ENCODE results near the gene SLCO4A1. TPM values are rescaled to one million over a fixed set of nuclear protein-coding genes. Genes with fewer than 3 reads are reported as not detected.
A peak's percentile ranks its signal among the peaks of the same experiment; 100 is the strongest.

The SLCO4A1 gene
- total and polyA plus RNA-seq, 4 donors = 4.7 to 152 (median 42.5) TPM

DNA sequence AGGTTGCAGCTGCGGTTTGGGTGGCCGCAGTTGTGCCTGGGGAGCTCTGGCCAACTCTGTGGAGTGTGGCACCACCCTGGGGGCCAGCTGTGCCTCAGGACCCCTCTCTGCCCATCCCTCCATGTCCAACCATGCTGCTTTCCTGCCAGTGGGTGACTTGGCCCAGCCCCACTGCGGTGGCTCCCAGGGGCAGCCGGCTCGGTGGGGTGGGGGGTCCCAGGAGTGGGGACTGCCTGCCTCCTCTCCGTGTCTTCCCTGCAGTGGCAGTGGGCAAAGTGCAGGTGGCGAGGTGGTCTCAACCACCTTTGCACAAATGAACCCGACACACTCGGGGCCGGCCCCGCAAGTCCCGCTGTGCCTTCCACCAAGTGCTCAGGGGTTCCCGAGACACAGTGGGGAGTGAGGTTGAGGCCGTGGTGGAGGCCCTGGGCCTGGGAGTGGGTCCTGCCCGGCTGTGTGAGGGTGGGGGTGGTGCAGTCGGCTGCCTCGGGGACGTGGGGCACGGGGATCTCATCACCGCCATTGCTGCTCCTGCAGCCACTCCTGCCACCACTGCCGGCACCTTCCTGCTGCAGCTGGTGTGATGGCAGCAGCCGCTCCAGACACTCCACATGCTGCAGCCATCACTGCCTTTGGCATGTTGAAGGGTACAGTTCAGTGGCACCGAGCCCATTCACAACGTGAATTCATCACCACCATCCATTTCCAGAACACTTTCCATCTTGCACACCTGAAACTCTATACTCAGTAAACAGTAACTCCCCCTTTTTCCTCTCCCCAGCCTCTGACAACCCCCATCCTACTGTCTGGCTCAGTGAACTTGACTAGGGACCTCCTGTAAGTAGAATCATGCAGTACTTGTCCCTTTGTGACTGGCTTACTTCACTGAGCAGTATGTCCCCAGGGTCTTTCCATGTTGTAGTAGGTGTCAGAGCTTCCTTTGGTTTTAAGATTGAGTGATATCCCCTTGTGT, 10.7 kb upstream of the SLCO4A1 start:
- ATAC-seq (ENCODE audit: insufficient read depth, low FRiP score) = no peak
- TF ChIP-seq, protein P1, sequence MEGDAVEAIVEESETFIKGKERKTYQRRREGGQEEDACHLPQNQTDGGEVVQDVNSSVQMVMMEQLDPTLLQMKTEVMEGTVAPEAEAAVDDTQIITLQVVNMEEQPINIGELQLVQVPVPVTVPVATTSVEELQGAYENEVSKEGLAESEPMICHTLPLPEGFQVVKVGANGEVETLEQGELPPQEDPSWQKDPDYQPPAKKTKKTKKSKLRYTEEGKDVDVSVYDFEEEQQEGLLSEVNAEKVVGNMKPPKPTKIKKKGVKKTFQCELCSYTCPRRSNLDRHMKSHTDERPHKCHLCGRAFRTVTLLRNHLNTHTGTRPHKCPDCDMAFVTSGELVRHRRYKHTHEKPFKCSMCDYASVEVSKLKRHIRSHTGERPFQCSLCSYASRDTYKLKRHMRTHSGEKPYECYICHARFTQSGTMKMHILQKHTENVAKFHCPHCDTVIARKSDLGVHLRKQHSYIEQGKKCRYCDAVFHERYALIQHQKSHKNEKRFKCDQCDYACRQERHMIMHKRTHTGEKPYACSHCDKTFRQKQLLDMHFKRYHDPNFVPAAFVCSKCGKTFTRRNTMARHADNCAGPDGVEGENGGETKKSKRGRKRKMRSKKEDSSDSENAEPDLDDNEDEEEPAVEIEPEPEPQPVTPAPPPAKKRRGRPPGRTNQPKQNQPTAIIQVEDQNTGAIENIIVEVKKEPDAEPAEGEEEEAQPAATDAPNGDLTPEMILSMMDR (IDR thresholded peaks at IDR 0.05; ENCODE audit: control extremely low read depth, extremely low read depth) = no peak
- H3K9me3 ChIP-seq (ENCODE audit: control insufficient read depth in 4 of 4, insufficient read depth in 3 of 4, low read length in 3 of 4) = peaks cover 0 to 3% (median under 1%) of the 10 kb centered on the region in 4 donors
- peaks cover 0 to 8% (median 4%) of the 10 kb centered on the region in 5 donors for H3K4me1 ChIP-seq (ENCODE audit: control insufficient read depth in 5 of 5, insufficient read depth in 5 of 5, low read length in 5 of 5)
- no peak for DNase-seq
- no peak overlapping the region for H3K27ac ChIP-seq (ENCODE audit: low read depth in 1 of 2, low read length in 1 of 2)
- H3K27me3 ChIP-seq (ENCODE audit: control insufficient read depth in 3 of 3, insufficient read depth in 3 of 3, low read length in 2 of 3) = peaks cover 0 to 10% (median 6%) of the 10 kb centered on the region in 3 donors
- H3K36me3 ChIP-seq (ENCODE audit: control insufficient read depth in 4 of 4, insufficient read depth in 4 of 4, low read length in 4 of 4) = no peaks in the 10 kb centered on the region
- no peak overlapping the region for H3K9ac ChIP-seq (ENCODE audit: insufficient read depth in 1 of 2, low read length in 2 of 2)
- H3K4me3 ChIP-seq = no peak overlapping the region
- WGBS, 2 donors = 88 to 93% methylated on average over 24 of the region's 24 CpGs

DNA sequence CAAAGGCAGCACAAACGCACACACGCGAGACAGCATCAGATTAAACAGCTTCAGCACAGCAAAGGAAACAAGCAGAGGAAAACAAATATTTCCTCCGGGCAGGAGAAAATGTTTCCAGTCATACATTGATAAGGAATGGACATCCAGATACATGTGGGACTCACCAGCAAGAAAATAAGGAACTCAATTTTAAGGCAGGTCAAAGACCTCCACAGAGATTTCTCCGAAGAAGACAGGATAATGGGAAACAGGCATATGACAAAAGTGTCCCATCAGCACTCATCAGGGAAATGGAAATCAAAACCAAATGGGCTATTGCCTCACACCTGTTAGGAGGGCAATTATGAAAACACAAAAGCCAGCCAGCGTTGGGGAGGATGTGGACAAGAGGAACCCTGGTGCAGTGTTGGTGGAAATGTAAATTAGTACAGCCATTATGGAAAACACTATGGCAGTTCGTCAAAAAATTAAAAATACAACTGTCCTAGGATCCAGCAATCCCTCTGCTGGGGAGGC, 9.7 kb upstream of the SLCO4A1 start:
- H3K27ac ChIP-seq (ENCODE audit: low read depth in 1 of 2, low read length in 1 of 2) = no peak overlapping the region
- WGBS, 2 donors = 55 to 60% methylated on average over 7 of the region's 7 CpGs
- H3K9me3 ChIP-seq (ENCODE audit: control insufficient read depth in 4 of 4, insufficient read depth in 3 of 4, low read length in 3 of 4) = peaks cover 0 to under 1% (median 0%) of the 10 kb centered on the region in 4 donors
- no peak for DNase-seq
- peaks cover 0 to 8% (median 4%) of the 10 kb centered on the region in 5 donors for H3K4me1 ChIP-seq (ENCODE audit: control insufficient read depth in 5 of 5, insufficient read depth in 5 of 5, low read length in 5 of 5)
- H3K27me3 ChIP-seq (ENCODE audit: control insufficient read depth in 3 of 3, insufficient read depth in 3 of 3, low read length in 2 of 3) = peaks cover 2 to 19% (median 6%) of the 10 kb centered on the region in 3 donors
- H3K9ac ChIP-seq (ENCODE audit: insufficient read depth in 1 of 2, low read length in 2 of 2) = no peak overlapping the region
- no peak overlapping the region for H3K4me3 ChIP-seq
- TF ChIP-seq, protein P1 (IDR thresholded peaks at IDR 0.05; ENCODE audit: control extremely low read depth, extremely low read depth) = no peak
- no peaks in the 10 kb centered on the region for H3K36me3 ChIP-seq (ENCODE audit: control insufficient read depth in 4 of 4, insufficient read depth in 4 of 4, low read length in 4 of 4)
- ATAC-seq (ENCODE audit: insufficient read depth, low FRiP score) = no peak

DNA sequence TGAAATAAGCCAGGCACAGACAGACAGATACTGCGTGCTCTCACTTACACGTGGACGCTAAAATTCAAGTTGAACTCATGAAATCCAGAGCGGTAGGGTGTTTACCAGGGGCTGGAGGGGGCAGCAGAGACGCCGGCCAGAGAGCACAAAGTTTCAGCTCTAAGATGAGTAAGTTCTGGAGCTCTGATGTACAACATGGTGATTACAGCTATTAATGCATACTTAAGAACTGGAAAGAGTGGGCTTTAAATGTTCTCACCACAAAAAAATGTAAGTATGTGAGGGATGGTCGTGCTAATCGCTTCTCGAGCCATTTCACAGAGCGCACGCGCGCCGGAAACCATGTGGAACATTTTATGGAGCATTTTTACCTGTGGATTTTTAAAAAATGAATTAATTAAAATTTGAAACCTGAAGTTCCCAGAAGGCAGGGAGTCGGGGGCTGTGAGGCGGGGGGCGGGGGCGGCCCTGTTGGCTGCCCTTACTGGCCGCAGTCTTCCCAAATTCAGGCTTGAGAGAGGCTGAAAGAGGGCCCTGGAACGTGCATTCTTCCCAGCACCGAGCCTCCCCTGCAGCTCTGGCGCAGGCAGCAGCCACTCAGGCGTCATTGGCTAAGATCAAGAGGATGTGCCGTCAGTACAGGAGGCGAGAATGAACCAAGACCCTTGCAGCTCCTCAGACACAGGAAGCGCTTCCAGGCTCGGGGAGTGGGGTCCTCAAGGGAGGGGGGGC, 8.5 kb upstream of the SLCO4A1 start:
- H3K9ac ChIP-seq (ENCODE audit: insufficient read depth in 1 of 2, low read length in 2 of 2) = no peak overlapping the region
- peaks cover 0 to 8% (median 3%) of the 10 kb centered on the region in 5 donors for H3K4me1 ChIP-seq (ENCODE audit: control insufficient read depth in 5 of 5, insufficient read depth in 5 of 5, low read length in 5 of 5)
- DNase-seq = peak in 2 of 3 donors; percentile 52 to 54
- TF ChIP-seq, protein P1 (IDR thresholded peaks at IDR 0.05; ENCODE audit: control extremely low read depth, extremely low read depth) = no peak
- H3K27ac ChIP-seq (ENCODE audit: low read depth in 1 of 2, low read length in 1 of 2) = no peak overlapping the region
- no peak for ATAC-seq (ENCODE audit: insufficient read depth, low FRiP score)
- 63 to 79% methylated on average over 27 of the region's 27 CpGs for WGBS, 2 donors
- peaks cover 3 to 21% (median 6%) of the 10 kb centered on the region in 3 donors for H3K27me3 ChIP-seq (ENCODE audit: control insufficient read depth in 3 of 3, insufficient read depth in 3 of 3, low read length in 2 of 3)
- no peaks in the 10 kb centered on the region for H3K9me3 ChIP-seq (ENCODE audit: control insufficient read depth in 4 of 4, insufficient read depth in 3 of 4, low read length in 3 of 4)
- H3K36me3 ChIP-seq (ENCODE audit: control insufficient read depth in 4 of 4, insufficient read depth in 4 of 4, low read length in 4 of 4) = no peaks in the 10 kb centered on the region
- H3K4me3 ChIP-seq = no peak overlapping the region
